ENCODE data around the gene TIFAB.

Gene TIFAB

GRCh38 chr5:135442431-135443160, 9.6 kb downstream of the TIFAB start:
- no peaks in the 10 kb centered on the region for H3K36me3 ChIP-seq
- no peak overlapping the region for H3K27ac ChIP-seq
- no peak for TF ChIP-seq CTCF (IDR thresholded peaks at IDR 0.05)

GRCh38 chr5:135441919-135442318, 10.2 kb downstream of the TIFAB start:
- H3K27me3 ChIP-seq, result no peaks in the 10 kb centered on the region
- TF ChIP-seq CTCF (IDR thresholded peaks at IDR 0.05), result no peak
- H3K4me1 ChIP-seq (ENCODE audit: control insufficient read depth in 1 of 2, insufficient read depth in 1 of 2, low read depth in 1 of 2, low read length in 1 of 2), result peaks cover 8 to 9% of the 10 kb centered on the region in 2 experiments
- no peak overlapping the region for H3K27ac ChIP-seq
- no peaks in the 10 kb centered on the region for H3K36me3 ChIP-seq
- no peak overlapping the region for H3K4me3 ChIP-seq (ENCODE audit: low read depth in 1 of 2, low read length in 1 of 2)
- no peaks in the 10 kb centered on the region for H3K9me3 ChIP-seq

More at GRCh38 chr5:135442431-135443160, 9.6 kb downstream of the TIFAB start:
- H3K4me3 ChIP-seq (ENCODE audit: low read depth in 1 of 2, low read length in 1 of 2), result no peak overlapping the region
- H3K27me3 ChIP-seq, result no peaks in the 10 kb centered on the region
- H3K4me1 ChIP-seq (ENCODE audit: control insufficient read depth in 1 of 2, insufficient read depth in 1 of 2, low read depth in 1 of 2, low read length in 1 of 2), result peaks cover under 1 to 2% of the 10 kb centered on the region in 2 experiments
- H3K9me3 ChIP-seq, result no peaks in the 10 kb centered on the region

GRCh38 chr5:135441350-135441831, 10.8 kb downstream of the TIFAB start:
- no peaks in the 10 kb centered on the region for H3K27me3 ChIP-seq
- H3K27ac ChIP-seq, result no peak overlapping the region
- H3K4me3 ChIP-seq (ENCODE audit: low read depth in 1 of 2, low read length in 1 of 2), result no peak overlapping the region
- peaks cover 13 to 14% of the 10 kb centered on the region in 2 experiments for H3K4me1 ChIP-seq (ENCODE audit: control insufficient read depth in 1 of 2, insufficient read depth in 1 of 2, low read depth in 1 of 2, low read length in 1 of 2)
- no peak for TF ChIP-seq CTCF (IDR thresholded peaks at IDR 0.05)
- H3K9me3 ChIP-seq, result no peaks in the 10 kb centered on the region
- no peaks in the 10 kb centered on the region for H3K36me3 ChIP-seq

GRCh38 chr5:135440916-135441315, 11.2 kb downstream of the TIFAB start:
- no peak for TF ChIP-seq CTCF (IDR thresholded peaks at IDR 0.05)
- H3K9me3 ChIP-seq, result no peaks in the 10 kb centered on the region
- H3K36me3 ChIP-seq, result no peaks in the 10 kb centered on the region
- H3K4me1 ChIP-seq (ENCODE audit: control insufficient read depth in 1 of 2, insufficient read depth in 1 of 2, low read depth in 1 of 2, low read length in 1 of 2), result peaks cover 13 to 14% of the 10 kb centered on the region in 2 experiments
- H3K4me3 ChIP-seq (ENCODE audit: low read depth in 1 of 2, low read length in 1 of 2), result no peak overlapping the region
- no peaks in the 10 kb centered on the region for H3K27me3 ChIP-seq
- no peak overlapping the region for H3K27ac ChIP-seq

GRCh38 chr5:135439231-135440205, 12.6 kb downstream of the TIFAB start:
- Histone ChIP-seq H3K9me3 (no peaks in the 10 kb centered on the region), H3K4me1 (ENCODE audit: control insufficient read depth in 1 of 2, insufficient read depth in 1 of 2, low read depth in 1 of 2, low read length in 1 of 2) (peaks cover 17 to 18% of the 10 kb centered on the region in 2 experiments), H3K4me3 (ENCODE audit: low read depth in 1 of 2, low read length in 1 of 2) (no peak overlapping the region), H3K27ac (no peak overlapping the region), H3K27me3 (no peaks in the 10 kb centered on the region), H3K36me3 (no peaks in the 10 kb centered on the region)
- TF ChIP-seq CTCF (IDR thresholded peaks at IDR 0.05), result no peak

All from neutrophil (primary cell).